ENCODE measurements around the gene EXOSC5. TPM values are rescaled to one million over a fixed set of nuclear protein-coding genes. Genes with fewer than 3 reads are reported as not detected.

The EXOSC5 gene
- total and polyA plus RNA-seq, 9 of the 15 experiments (the other 6 are each of a cell fraction or from before 2014, with no cell fraction given), result 10.9 to 75.5 (median 37.8) TPM

- TF ChIP-seq E2F6 (IDR thresholded peaks at IDR 0.05; ENCODE audit: borderline replicate concordance in 1 of 2, extremely low read depth in 1 of 2, insufficient read depth in 1 of 2, insufficient read length in 1 of 2, low read depth in 1 of 2, low read length in 1 of 2, poor library complexity in 1 of 2, severe bottlenecking in 1 of 2) (no peak), ZNF707 (CRISPR knock-in tag; conservative IDR thresholded peaks at IDR 0.05) (no peak), KLF16 (IDR thresholded peaks at IDR 0.05) (0 out of 2 replicates have a peak, but pooled peaks have one; percentile 10), SUPT5H (IDR thresholded peaks at IDR 0.05) (peak; percentile 41; the same call in 1 of the 2 replicates), PRPF4 (IDR thresholded peaks at IDR 0.05; ENCODE audit: insufficient read depth, low read depth, low read length, poor library complexity, severe bottlenecking) (no peak), BCL6 (CRISPR knock-in tag; IDR thresholded peaks at IDR 0.05) (no peak), SNAPC5 (CRISPR knock-in tag; IDR thresholded peaks at IDR 0.05) (no peak), CTBP1 (IDR thresholded peaks at IDR 0.05; ENCODE audit: borderline replicate concordance) (no peak), REST (IDR thresholded peaks at IDR 0.05; ENCODE audit: borderline replicate concordance) (peak; percentile 69), REST (CRISPR knock-in tag; IDR thresholded peaks at IDR 0.05; ENCODE audit: low read depth) (no peak), ZNF449 (CRISPR knock-in tag; IDR thresholded peaks at IDR 0.05) (no peak), ZNF584 (CRISPR knock-in tag; IDR thresholded peaks at IDR 0.05; ENCODE audit: low read depth) (no peak), DIDO1 (tag; IDR thresholded peaks at IDR 0.05; ENCODE audit: low read depth) (no peak), POLR2G (IDR thresholded peaks at IDR 0.05; ENCODE audit: low read depth, low read length) (peak; percentile 80), THRB (CRISPR knock-in tag; conservative IDR thresholded peaks at IDR 0.05) (no peak)
Measured at GRCh38 chr19:41426952-41427646, 29.9 kb upstream of the EXOSC5 start, which contains the start of gene B3GNT8 (continued).
